GM19240 (cell line): ENCODE measurements around the gene SELENOI.
"Not testable (repeated sequence)": the region's sequence is repeated elsewhere in the genome, so short reads cannot be mapped to it uniquely, and the experiment has no call there.

ENCODE experiments used
- DNase-seq: peaks from one replicate; pipeline ENCODE4 v3.0.0; 2011; ENCODE audit warnings: low spot score; ENCODE audit not compliant: insufficient read length

Gene SELENOI

GRCh38 chr2:26356111-26356510 is 10.2 kb downstream of the SELENOI start:
- no peak for DNase-seq

GRCh38 chr2:26356771-26357170 is 10.8 kb downstream of the SELENOI start:
- no peak for DNase-seq

GRCh38 chr2:26359886-26360473 is 14.0 kb downstream of the SELENOI start:
- no peak for DNase-seq

- no peak for DNase-seq
These were observed 17.4 kb downstream of the SELENOI start for GRCh38 chr2:26363323-26363722.

- no peak for DNase-seq
These were observed 18.0 kb downstream of the SELENOI start for GRCh38 chr2:26363958-26364357.

GRCh38 chr2:26364669-26365068 is 18.7 kb downstream of the SELENOI start:
- DNase-seq = no peak

GRCh38 chr2:26366957-26367356 is 21.0 kb downstream of the SELENOI start:
- no peak for DNase-seq

- DNase-seq = not testable (repeated sequence)
These were observed 23.7 kb downstream of the SELENOI start for GRCh38 chr2:26369664-26370063.

- DNase-seq = not testable (repeated sequence)
These were observed 25.0 kb downstream of the SELENOI start for GRCh38 chr2:26370909-26371308.

GRCh38 chr2:26376799-26377198 is 30.9 kb downstream of the SELENOI start:
- DNase-seq = no peak

- no peak for DNase-seq
These were observed 34.3 kb downstream of the SELENOI start for GRCh38 chr2:26380281-26380680.

GRCh38 chr2:26382564-26382963 is 36.6 kb downstream of the SELENOI start:
- DNase-seq = no peak

GRCh38 chr2:26384183-26384582 is 38.2 kb downstream of the SELENOI start:
- no peak for DNase-seq

- DNase-seq = no peak
These were observed 38.7 kb downstream of the SELENOI start for GRCh38 chr2:26384597-26384996.

GRCh38 chr2:26387189-26387588 is 41.2 kb downstream of the SELENOI start:
- DNase-seq = no peak

- no peak for DNase-seq
These were observed 48.8 kb downstream of the SELENOI start for GRCh38 chr2:26394694-26395093.

GRCh38 chr2:26395394-26395793 is 49.5 kb downstream of the SELENOI start:
- no peak for DNase-seq

- DNase-seq = no peak
These were observed 50.9 kb downstream of the SELENOI start for GRCh38 chr2:26396734-26397298.

- no peak for DNase-seq
These were observed 53.9 kb downstream of the SELENOI start for GRCh38 chr2:26399771-26400376.

GRCh38 chr2:26400723-26401122 is 54.8 kb downstream of the SELENOI start:
- no peak for DNase-seq

GRCh38 chr2:26401739-26402541 is 56.0 kb downstream of the SELENOI start, which contains the start of gene DRC1:
TSS of gene DRC1 (plus strand) at chr2:26401920. CDS start at chr2:26401990, 70 bp downstream.
- DNase-seq = no peak

GRCh38 chr2:26407526-26407925 is 61.6 kb downstream of the SELENOI start:
- DNase-seq = no peak
